Ishikawa (cell line): ENCODE results near the gene PREX1.

Source experiments
- CEBPB ChIP-seq: IDR thresholded peaks from 2 replicates; pipeline ENCODE4 v1.6.1; 2012
- CREB1 ChIP-seq: IDR thresholded peaks from 2 replicates; pipeline ENCODE4 v1.6.1; 2012; ENCODE audit warnings: low read depth
- EGR1 ChIP-seq: IDR thresholded peaks from 2 replicates; pipeline ENCODE4 v1.6.1; 2012
- EP300 ChIP-seq: IDR thresholded peaks from 2 replicates; pipeline ENCODE4 v1.6.1; 2012; ENCODE audit warnings: borderline replicate concordance
- FOXM1 ChIP-seq: IDR thresholded peaks from 2 replicates; pipeline ENCODE4 v1.6.1; 2012; ENCODE audit warnings: low read depth, borderline replicate concordance
- NFIC ChIP-seq: IDR thresholded peaks from 2 replicates; pipeline ENCODE4 v1.6.1; 2012
- RAD21 ChIP-seq: IDR thresholded peaks from 2 replicates; pipeline ENCODE4 v1.6.1; 2012; ENCODE audit warnings: low read depth
- TAF1 ChIP-seq: IDR thresholded peaks from 2 replicates; pipeline ENCODE4 v1.6.1; 2012; ENCODE audit warnings: low read depth, mild to moderate bottlenecking
- TCF12 ChIP-seq: IDR thresholded peaks from 2 replicates; pipeline ENCODE4 v1.6.1; 2012; ENCODE audit warnings: low read depth
- TEAD4 ChIP-seq: IDR thresholded peaks from 2 replicates; pipeline ENCODE4 v1.6.1; 2012
- YY1 ChIP-seq: IDR thresholded peaks from 2 replicates; pipeline ENCODE4 v1.6.1; 2012; ENCODE audit warnings: low read depth
- ZBTB7A ChIP-seq: IDR thresholded peaks from 2 replicates; pipeline ENCODE4 v1.6.1; 2012; ENCODE audit warnings: low read depth
- TF ChIP-seq, protein P1 (sequence below): IDR thresholded peaks from 2 replicates; pipeline ENCODE4 v1.6.1; 2012
- TF ChIP-seq, protein P2 (sequence below): IDR thresholded peaks from 2 replicates; pipeline ENCODE4 v1.6.1; 2012; ENCODE audit warnings: low read depth, mild to moderate bottlenecking
- TF ChIP-seq, protein P3 (sequence below): IDR thresholded peaks from 2 replicates; pipeline ENCODE4 v1.6.1; 2012

The PREX1 gene

DNA sequence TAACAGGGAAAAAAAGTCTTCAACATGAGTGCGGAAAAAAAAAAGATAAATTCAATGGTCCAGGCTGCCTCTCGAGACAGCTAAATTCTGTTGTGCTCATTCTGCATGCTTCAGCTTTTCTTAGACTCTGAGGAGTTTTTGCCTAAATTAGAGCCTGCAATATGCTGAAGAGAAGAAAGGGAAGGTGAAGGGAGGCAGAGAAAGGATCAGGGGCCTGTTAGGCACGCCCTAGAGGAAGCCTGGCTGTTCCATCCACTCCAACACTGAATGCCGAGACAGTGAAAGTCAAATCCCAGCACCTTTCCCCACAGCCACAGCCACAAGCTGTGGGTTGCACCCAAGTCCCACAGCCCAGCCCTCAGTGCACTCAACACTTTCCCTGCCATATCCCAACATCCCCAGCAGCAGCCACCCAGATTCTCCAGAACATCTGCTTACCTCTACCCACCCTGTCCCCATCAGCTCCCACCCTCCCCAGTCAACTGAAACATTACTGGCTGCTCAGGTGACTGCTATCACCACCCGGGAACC, 37.3 kb downstream of the PREX1 start:
- TF ChIP-seq TCF12 (no peak), ZBTB7A (no peak), TEAD4 (no peak), RAD21 (no peak), YY1 (no peak), FOXM1 (no peak), NFIC (no peak), EGR1 (no peak), TAF1 (no peak), CREB1 (no peak), EP300 (no peak), CEBPB (no peak)
- TF ChIP-seq, protein P1, sequence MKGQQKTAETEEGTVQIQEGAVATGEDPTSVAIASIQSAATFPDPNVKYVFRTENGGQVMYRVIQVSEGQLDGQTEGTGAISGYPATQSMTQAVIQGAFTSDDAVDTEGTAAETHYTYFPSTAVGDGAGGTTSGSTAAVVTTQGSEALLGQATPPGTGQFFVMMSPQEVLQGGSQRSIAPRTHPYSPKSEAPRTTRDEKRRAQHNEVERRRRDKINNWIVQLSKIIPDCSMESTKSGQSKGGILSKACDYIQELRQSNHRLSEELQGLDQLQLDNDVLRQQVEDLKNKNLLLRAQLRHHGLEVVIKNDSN: no peak
- TF ChIP-seq, protein P2, sequence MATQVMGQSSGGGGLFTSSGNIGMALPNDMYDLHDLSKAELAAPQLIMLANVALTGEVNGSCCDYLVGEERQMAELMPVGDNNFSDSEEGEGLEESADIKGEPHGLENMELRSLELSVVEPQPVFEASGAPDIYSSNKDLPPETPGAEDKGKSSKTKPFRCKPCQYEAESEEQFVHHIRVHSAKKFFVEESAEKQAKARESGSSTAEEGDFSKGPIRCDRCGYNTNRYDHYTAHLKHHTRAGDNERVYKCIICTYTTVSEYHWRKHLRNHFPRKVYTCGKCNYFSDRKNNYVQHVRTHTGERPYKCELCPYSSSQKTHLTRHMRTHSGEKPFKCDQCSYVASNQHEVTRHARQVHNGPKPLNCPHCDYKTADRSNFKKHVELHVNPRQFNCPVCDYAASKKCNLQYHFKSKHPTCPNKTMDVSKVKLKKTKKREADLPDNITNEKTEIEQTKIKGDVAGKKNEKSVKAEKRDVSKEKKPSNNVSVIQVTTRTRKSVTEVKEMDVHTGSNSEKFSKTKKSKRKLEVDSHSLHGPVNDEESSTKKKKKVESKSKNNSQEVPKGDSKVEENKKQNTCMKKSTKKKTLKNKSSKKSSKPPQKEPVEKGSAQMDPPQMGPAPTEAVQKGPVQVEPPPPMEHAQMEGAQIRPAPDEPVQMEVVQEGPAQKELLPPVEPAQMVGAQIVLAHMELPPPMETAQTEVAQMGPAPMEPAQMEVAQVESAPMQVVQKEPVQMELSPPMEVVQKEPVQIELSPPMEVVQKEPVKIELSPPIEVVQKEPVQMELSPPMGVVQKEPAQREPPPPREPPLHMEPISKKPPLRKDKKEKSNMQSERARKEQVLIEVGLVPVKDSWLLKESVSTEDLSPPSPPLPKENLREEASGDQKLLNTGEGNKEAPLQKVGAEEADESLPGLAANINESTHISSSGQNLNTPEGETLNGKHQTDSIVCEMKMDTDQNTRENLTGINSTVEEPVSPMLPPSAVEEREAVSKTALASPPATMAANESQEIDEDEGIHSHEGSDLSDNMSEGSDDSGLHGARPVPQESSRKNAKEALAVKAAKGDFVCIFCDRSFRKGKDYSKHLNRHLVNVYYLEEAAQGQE: no peak
- TF ChIP-seq, protein P3, sequence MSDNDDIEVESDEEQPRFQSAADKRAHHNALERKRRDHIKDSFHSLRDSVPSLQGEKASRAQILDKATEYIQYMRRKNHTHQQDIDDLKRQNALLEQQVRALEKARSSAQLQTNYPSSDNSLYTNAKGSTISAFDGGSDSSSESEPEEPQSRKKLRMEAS: no peak

DNA sequence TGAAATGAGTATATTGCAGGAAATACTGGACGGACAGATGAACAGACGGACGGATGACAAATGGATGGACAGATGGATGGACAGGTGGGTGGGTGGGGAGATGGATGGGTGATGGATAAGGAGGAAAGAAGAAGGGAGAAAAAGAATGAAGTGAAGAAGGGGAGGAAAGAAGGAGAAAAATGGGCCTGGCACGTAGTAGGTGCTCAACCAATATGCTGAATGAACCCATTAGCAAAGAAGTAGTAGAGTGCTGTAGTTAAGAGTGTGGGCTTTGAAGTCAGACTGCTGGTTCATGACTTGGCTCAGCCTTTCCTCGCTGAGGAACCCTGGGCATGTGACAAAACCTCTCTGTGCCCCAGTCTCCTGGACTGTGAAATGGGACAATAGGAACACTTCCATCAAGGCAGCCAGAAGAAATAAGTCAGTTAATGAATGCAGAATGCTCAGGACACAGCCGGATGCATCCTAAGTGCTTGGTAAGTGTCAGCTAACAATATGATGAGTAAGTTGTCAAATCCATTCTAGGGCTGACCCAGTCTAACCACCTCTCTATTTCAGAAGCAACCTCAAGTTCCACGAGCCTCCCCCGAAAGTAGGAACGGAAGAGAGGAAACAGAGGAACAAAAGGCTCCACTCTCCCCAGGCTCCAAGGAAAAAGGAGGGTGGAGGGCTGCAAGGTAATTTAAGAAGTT, 37.9 kb downstream of the PREX1 start:
- TF ChIP-seq, protein P1: no peak
- TF ChIP-seq NFIC: no peak
- TF ChIP-seq FOXM1: no peak
- no peak for TF ChIP-seq EGR1
- no peak for TF ChIP-seq CREB1
- no peak for TF ChIP-seq CEBPB
- TF ChIP-seq, protein P3: no peak
- no peak for TF ChIP-seq TAF1
- TF ChIP-seq TCF12: no peak
- TF ChIP-seq TEAD4: no peak
- no peak for TF ChIP-seq YY1
- TF ChIP-seq EP300: no peak
- no peak for TF ChIP-seq RAD21
- no peak for TF ChIP-seq ZBTB7A
- TF ChIP-seq, protein P2: no peak

DNA sequence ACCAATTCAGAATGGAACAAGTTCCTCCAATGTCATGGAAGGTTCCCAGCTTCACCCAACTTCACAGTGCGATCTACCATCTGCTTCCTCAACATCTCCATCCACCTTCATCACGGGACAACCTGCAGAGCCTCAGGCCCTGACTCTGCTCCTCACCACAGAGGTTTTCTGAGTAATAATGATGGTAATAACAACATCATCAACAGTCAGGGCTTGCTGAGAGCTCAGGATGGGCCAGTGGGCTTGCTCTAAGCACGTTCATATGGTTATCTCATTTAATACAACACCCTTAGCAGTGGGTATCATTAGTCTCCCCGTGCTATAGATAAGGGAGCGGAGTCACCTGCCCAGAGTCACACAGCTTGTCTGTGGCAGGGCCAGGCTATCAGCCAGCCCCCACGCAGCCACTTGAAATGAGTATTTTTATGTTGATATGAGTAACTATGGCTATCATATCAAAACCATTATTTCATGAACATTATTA, 38.6 kb downstream of the PREX1 start:
- TF ChIP-seq TAF1 (no peak), NFIC (no peak), RAD21 (no peak), EGR1 (no peak), CEBPB (no peak), TCF12 (no peak), FOXM1 (no peak), CREB1 (no peak), TEAD4 (no peak), YY1 (no peak)
- TF ChIP-seq, protein P1: no peak

DNA sequence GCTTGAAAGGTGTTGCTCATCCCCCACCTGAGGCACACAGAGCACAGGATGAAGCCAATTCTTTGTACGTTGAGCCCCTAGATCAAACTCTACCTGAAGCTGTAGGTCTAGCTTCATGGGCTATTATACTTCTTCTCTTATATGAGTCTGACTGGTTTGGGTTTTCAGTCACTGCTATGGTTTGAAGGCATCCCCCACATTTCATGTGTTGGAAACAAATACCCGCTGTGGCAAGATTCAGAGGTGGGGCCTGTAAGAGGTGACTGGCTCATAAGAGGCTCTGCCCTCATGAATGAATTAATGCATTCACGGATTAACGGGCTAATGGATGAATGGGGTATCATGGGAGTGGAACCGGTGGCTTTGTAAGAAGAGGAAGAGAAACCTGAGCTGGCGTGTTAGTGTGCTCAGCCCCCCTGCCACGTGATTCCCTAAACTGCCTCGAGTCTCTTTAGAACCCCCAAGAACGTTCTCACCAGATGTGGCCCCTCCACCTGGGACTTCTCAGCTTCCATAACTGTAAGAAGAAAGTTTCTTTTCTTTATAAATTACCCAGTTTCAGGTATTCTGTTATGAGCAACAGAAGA, 39.2 kb downstream of the PREX1 start:
- TF ChIP-seq TAF1 (no peak), ZBTB7A (no peak), EP300 (no peak)
- TF ChIP-seq, protein P2: no peak
- TF ChIP-seq, protein P3: no peak
